ENCODE results near the gene IL1RL1.
"Not testable (repeated sequence)": the region's sequence is repeated elsewhere in the genome, so short reads cannot be mapped to it uniquely, and the experiment has no call there.

IL1RL1 gene

GRCh38 chr2:102291319-102292075, 19.9 kb upstream of the IL1RL1 start:
- no peak for DNase-seq (ENCODE audit: low spot score)

GRCh38 chr2:102294802-102295489, 16.4 kb upstream of the IL1RL1 start:
- DNase-seq (ENCODE audit: low spot score): no peak

- DNase-seq (ENCODE audit: low spot score): no peak
Observed at GRCh38 chr2:102295566-102295965, 15.8 kb upstream of the IL1RL1 start.

GRCh38 chr2:102296449-102296848, 14.9 kb upstream of the IL1RL1 start:
- DNase-seq (ENCODE audit: low spot score): no peak

GRCh38 chr2:102297891-102298290, 13.5 kb upstream of the IL1RL1 start:
- DNase-seq (ENCODE audit: low spot score): no peak

- no peak for DNase-seq (ENCODE audit: low spot score)
Observed at GRCh38 chr2:102301867-102302362, 9.4 kb upstream of the IL1RL1 start.

- DNase-seq (ENCODE audit: low spot score): no peak
Observed at GRCh38 chr2:102302458-102302857, 8.9 kb upstream of the IL1RL1 start.

- DNase-seq (ENCODE audit: low spot score): no peak
Observed at GRCh38 chr2:102303589-102303988, 7.8 kb upstream of the IL1RL1 start.

GRCh38 chr2:102304268-102304667, 7.1 kb upstream of the IL1RL1 start:
- DNase-seq (ENCODE audit: low spot score): no peak

- DNase-seq (ENCODE audit: low spot score): no peak
Observed at GRCh38 chr2:102304711-102305611, 6.4 kb upstream of the IL1RL1 start.

- no peak for DNase-seq (ENCODE audit: low spot score)
Observed at GRCh38 chr2:102306125-102306524, 5.2 kb upstream of the IL1RL1 start.

GRCh38 chr2:102313025-102313424, 1.7 kb downstream of the IL1RL1 start:
- no peak for DNase-seq (ENCODE audit: low spot score)

- no peak for DNase-seq (ENCODE audit: low spot score)
Observed at GRCh38 chr2:102313471-102313870, 2.1 kb downstream of the IL1RL1 start.

- DNase-seq (ENCODE audit: low spot score): no peak
Observed at GRCh38 chr2:102313950-102314349, 2.6 kb downstream of the IL1RL1 start.

- no peak for DNase-seq (ENCODE audit: low spot score)
Observed at GRCh38 chr2:102315921-102316320, 4.6 kb downstream of the IL1RL1 start.

- no peak for DNase-seq (ENCODE audit: low spot score)
Observed at GRCh38 chr2:102317715-102318114, 6.4 kb downstream of the IL1RL1 start.

- DNase-seq (ENCODE audit: low spot score): no peak
Observed at GRCh38 chr2:102318437-102318836, 7.1 kb downstream of the IL1RL1 start.

GRCh38 chr2:102321941-102322719, 10.8 kb downstream of the IL1RL1 start:
- no peak for DNase-seq (ENCODE audit: low spot score)

GRCh38 chr2:102324914-102325313, 13.6 kb downstream of the IL1RL1 start:
- not testable (repeated sequence) for DNase-seq (ENCODE audit: low spot score)

GRCh38 chr2:102331311-102331980, 20.1 kb downstream of the IL1RL1 start:
- no peak for DNase-seq (ENCODE audit: low spot score)

GRCh38 chr2:102334486-102334885, 23.1 kb downstream of the IL1RL1 start:
- DNase-seq (ENCODE audit: low spot score): no peak
